Stomach (tissue), 4 donors: Measurements from ENCODE around the gene PRSS16.

Experiments used
- POLR2A ChIP-seq, 4 donors: fragments of 450-650 bp; IDR thresholded peaks; one replicate each; pipeline ENCODE4 v1.6.1; 2016; ENCODE audit warnings: antibody characterized with exemption in 4 of 4, control low read depth in 2 of 4, mild to moderate bottlenecking in 1 of 4, moderate library complexity in 1 of 4
- TF ChIP-seq, protein P1 (sequence below), 7 experiments: fragments of 450-650 bp in 4 of 7; fragments of 200-600 bp in 3 of 7; sonication (generic) in 3 of 7; IDR thresholded peaks; one replicate each; pipeline ENCODE4 v1.5.1; 2016 to 2019; ENCODE audit warnings: antibody characterized with exemption in 7 of 7, control low read depth in 2 of 7, mild to moderate bottlenecking in 1 of 7

DNA sequence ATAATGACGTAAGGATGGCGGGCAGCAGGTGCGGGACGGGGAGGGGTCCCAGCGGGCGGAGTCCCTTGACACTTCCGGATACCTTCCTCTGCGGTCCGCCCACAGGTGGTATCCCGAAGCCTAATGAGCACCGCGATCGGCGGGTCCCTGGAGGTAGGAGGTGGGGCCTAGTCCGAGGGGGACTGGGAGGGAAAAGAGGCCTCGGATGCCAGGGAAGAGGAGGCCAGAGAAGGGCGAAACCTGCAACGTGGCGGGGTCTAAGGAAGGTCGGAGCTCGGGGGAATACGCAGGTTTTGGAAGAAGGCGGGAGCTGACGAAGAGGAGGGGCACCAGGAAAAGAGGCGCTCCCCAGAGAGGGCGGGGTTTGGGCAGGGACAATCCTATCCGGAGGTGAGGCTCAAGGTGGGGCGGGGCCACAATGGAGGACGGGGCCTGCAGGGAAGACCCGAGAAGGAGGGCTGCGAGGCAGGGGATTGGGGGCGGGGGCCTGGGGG is 3.7 kb downstream of the PRSS16 start:
- TF ChIP-seq, protein P1, sequence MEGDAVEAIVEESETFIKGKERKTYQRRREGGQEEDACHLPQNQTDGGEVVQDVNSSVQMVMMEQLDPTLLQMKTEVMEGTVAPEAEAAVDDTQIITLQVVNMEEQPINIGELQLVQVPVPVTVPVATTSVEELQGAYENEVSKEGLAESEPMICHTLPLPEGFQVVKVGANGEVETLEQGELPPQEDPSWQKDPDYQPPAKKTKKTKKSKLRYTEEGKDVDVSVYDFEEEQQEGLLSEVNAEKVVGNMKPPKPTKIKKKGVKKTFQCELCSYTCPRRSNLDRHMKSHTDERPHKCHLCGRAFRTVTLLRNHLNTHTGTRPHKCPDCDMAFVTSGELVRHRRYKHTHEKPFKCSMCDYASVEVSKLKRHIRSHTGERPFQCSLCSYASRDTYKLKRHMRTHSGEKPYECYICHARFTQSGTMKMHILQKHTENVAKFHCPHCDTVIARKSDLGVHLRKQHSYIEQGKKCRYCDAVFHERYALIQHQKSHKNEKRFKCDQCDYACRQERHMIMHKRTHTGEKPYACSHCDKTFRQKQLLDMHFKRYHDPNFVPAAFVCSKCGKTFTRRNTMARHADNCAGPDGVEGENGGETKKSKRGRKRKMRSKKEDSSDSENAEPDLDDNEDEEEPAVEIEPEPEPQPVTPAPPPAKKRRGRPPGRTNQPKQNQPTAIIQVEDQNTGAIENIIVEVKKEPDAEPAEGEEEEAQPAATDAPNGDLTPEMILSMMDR (IDR thresholded peaks at IDR 0.05): no peak
- TF ChIP-seq POLR2A (IDR thresholded peaks at IDR 0.05): peak in 1 of 4 donors; percentile 33
